Measurements from ENCODE around the gene SH3RF3. TPM values are rescaled to one million over a fixed set of nuclear protein-coding genes. Genes with fewer than 3 reads are reported as not detected.

SH3RF3 gene
- total RNA-seq, 1 donor from 2014 or later = 0.28 TPM

GRCh38 chr2:109302319-109302718 is 173.3 kb downstream of the SH3RF3 start:
- H3K27ac ChIP-seq = no peak overlapping the region
- no peak for DNase-seq (ENCODE audit: low spot score)
- Mint-ChIP-seq H3K4me3 (no peak overlapping the region), H3K27me3 (ENCODE audit: insufficient read depth, low read depth) (peaks cover 2% of the 10 kb centered on the region), H3K9me3 (no peaks in the 10 kb centered on the region), H3K27ac (no peak overlapping the region), H3K4me1 (peaks cover 22% of the 10 kb centered on the region), H3K36me3 (no peaks in the 10 kb centered on the region)
- H3K4me3 ChIP-seq = no peak overlapping the region
- H3K27me3 ChIP-seq = no peaks in the 10 kb centered on the region
- H3K4me2 ChIP-seq = no peak overlapping the region
- H4K20me1 ChIP-seq (ENCODE audit: low read depth) = no peaks in the 10 kb centered on the region
- no peak overlapping the region for H2AFZ ChIP-seq (replicated peaks)
- no peaks in the 10 kb centered on the region for H3F3A ChIP-seq (ENCODE audit: low read depth)
- no peaks in the 10 kb centered on the region for H3K4me1 ChIP-seq
- H3K9ac ChIP-seq = no peak overlapping the region
- H3K9me3 ChIP-seq (ENCODE audit: low read depth) = no peaks in the 10 kb centered on the region
- no peak for TF ChIP-seq CTCF (IDR thresholded peaks at IDR 0.05)
- TF ChIP-seq EZH2 (IDR thresholded peaks at IDR 0.05) = no peak
- TF ChIP-seq EZH2phosphoT487 (IDR thresholded peaks at IDR 0.05) = no peak
- no peaks in the 10 kb centered on the region for H3K79me2 ChIP-seq (ENCODE audit: low read depth)
- H3K36me3 ChIP-seq = no peaks in the 10 kb centered on the region

GRCh38 chr2:109304242-109304641 is 175.2 kb downstream of the SH3RF3 start:
- DNase-seq (ENCODE audit: low spot score) = no peak
- peaks cover 2% of the 10 kb centered on the region for H3K27me3 Mint-ChIP-seq (ENCODE audit: insufficient read depth, low read depth)
- H3K4me1 ChIP-seq = no peaks in the 10 kb centered on the region
- H3K79me2 ChIP-seq (ENCODE audit: low read depth) = no peaks in the 10 kb centered on the region
- TF ChIP-seq EZH2 (IDR thresholded peaks at IDR 0.05) (no peak), EZH2phosphoT487 (IDR thresholded peaks at IDR 0.05) (no peak), CTCF (IDR thresholded peaks at IDR 0.05) (no peak)
- H3K4me3 ChIP-seq = no peak overlapping the region
- H3K36me3 Mint-ChIP-seq = no peaks in the 10 kb centered on the region
- H3K27ac ChIP-seq = no peak overlapping the region
- no peaks in the 10 kb centered on the region for H3K27me3 ChIP-seq
- H3K9me3 ChIP-seq (ENCODE audit: low read depth) = no peaks in the 10 kb centered on the region
- H3K27ac Mint-ChIP-seq = no peak overlapping the region
- H3K4me3 Mint-ChIP-seq = no peak overlapping the region
- H2AFZ ChIP-seq (replicated peaks) = no peak overlapping the region
- H3F3A ChIP-seq (ENCODE audit: low read depth) = no peaks in the 10 kb centered on the region
- no peaks in the 10 kb centered on the region for H3K36me3 ChIP-seq
- no peak overlapping the region for H3K4me2 ChIP-seq
- H4K20me1 ChIP-seq (ENCODE audit: low read depth) = no peaks in the 10 kb centered on the region
- H3K9me3 Mint-ChIP-seq = no peaks in the 10 kb centered on the region
- no peak overlapping the region for H3K9ac ChIP-seq
- peaks cover 22% of the 10 kb centered on the region for H3K4me1 Mint-ChIP-seq

GRCh38 chr2:109304731-109305470 is 175.9 kb downstream of the SH3RF3 start:
- H3K4me1 ChIP-seq = no peaks in the 10 kb centered on the region
- H3F3A ChIP-seq (ENCODE audit: low read depth) = no peaks in the 10 kb centered on the region
- no peak overlapping the region for H3K27ac ChIP-seq
- H3K27ac Mint-ChIP-seq = no peak overlapping the region
- peaks cover 22% of the 10 kb centered on the region for H3K4me1 Mint-ChIP-seq
- TF ChIP-seq EZH2 (IDR thresholded peaks at IDR 0.05) = no peak
- no peak for TF ChIP-seq CTCF (IDR thresholded peaks at IDR 0.05)
- no peak for TF ChIP-seq EZH2phosphoT487 (IDR thresholded peaks at IDR 0.05)
- no peaks in the 10 kb centered on the region for H3K36me3 Mint-ChIP-seq
- H3K36me3 ChIP-seq = no peaks in the 10 kb centered on the region
- H3K4me2 ChIP-seq = no peak overlapping the region
- DNase-seq (ENCODE audit: low spot score) = no peak
- no peaks in the 10 kb centered on the region for H4K20me1 ChIP-seq (ENCODE audit: low read depth)
- no peak overlapping the region for H2AFZ ChIP-seq (replicated peaks)
- H3K9me3 ChIP-seq (ENCODE audit: low read depth) = no peaks in the 10 kb centered on the region
- no peaks in the 10 kb centered on the region for H3K9me3 Mint-ChIP-seq
- H3K4me3 Mint-ChIP-seq = no peak overlapping the region
- peaks cover 2% of the 10 kb centered on the region for H3K27me3 Mint-ChIP-seq (ENCODE audit: insufficient read depth, low read depth)
- H3K79me2 ChIP-seq (ENCODE audit: low read depth) = no peaks in the 10 kb centered on the region
- H3K4me3 ChIP-seq = no peak overlapping the region
- H3K9ac ChIP-seq = no peak overlapping the region
- no peaks in the 10 kb centered on the region for H3K27me3 ChIP-seq
